ENCODE results near the gene DNAAF1.

Gene DNAAF1

GRCh38 chr16:84121007-84121406 lies 24.1 kb upstream of the DNAAF1 start:
- TF ChIP-seq CTCF (conservative IDR thresholded peaks at IDR 0.05; ENCODE audit: low read depth): no peak
- DNase-seq (ENCODE audit: low spot score): no peak
- ChIA-PET POLR2A (ENCODE audit: low non-redundant PET) (no interaction called here), CTCF (no interaction called here)
- H3K27ac ChIP-seq: no peak overlapping the region

- POLR2A ChIA-PET (ENCODE audit: low non-redundant PET): no interaction called here
- CTCF ChIA-PET: no interaction called here
- DNase-seq (ENCODE audit: low spot score): no peak
- TF ChIP-seq CTCF (conservative IDR thresholded peaks at IDR 0.05; ENCODE audit: low read depth): no peak
- no peak overlapping the region for H3K27ac ChIP-seq
Measured at GRCh38 chr16:84124257-84125073, 20.6 kb upstream of the DNAAF1 start.

- ChIA-PET POLR2A (ENCODE audit: low non-redundant PET) (no interaction called here), CTCF (interaction anchor here (0.9 kb wide), 1 partner anchor 56 kb away, joined by 4 read pairs; no protein-coding TSS in a partner anchor)
- no peak for DNase-seq (ENCODE audit: low spot score)
- H3K27ac ChIP-seq: no peak overlapping the region
- TF ChIP-seq CTCF (conservative IDR thresholded peaks at IDR 0.05; ENCODE audit: low read depth): no peak
Measured at GRCh38 chr16:84131117-84131516, 14.0 kb upstream of the DNAAF1 start.

- no peak overlapping the region for H3K27ac ChIP-seq
- ChIA-PET POLR2A (ENCODE audit: low non-redundant PET) (no interaction called here), CTCF (interaction anchor here (0.7 kb wide), 1 partner anchor 43 kb away, joined by 4 read pairs; no protein-coding TSS in a partner anchor)
- no peak for TF ChIP-seq CTCF (conservative IDR thresholded peaks at IDR 0.05; ENCODE audit: low read depth)
- DNase-seq (ENCODE audit: low spot score): no peak
Measured at GRCh38 chr16:84132527-84133285, 12.4 kb upstream of the DNAAF1 start.

GRCh38 chr16:84136331-84137125 lies 8.6 kb upstream of the DNAAF1 start:
- CTCF ChIA-PET: interaction anchor here (0.6 to 0.9 kb wide), 2 partner anchors 24 to 64 kb away, joined by 3 to 5 read pairs; no protein-coding TSS in a partner anchor
- POLR2A ChIA-PET (ENCODE audit: low non-redundant PET): interaction anchor here (1.1 kb wide), 1 partner anchor 87 kb away, joined by 4 read pairs; no protein-coding TSS in a partner anchor
- DNase-seq (ENCODE audit: low spot score): no peak
- H3K27ac ChIP-seq: no peak overlapping the region
- no peak for TF ChIP-seq CTCF (conservative IDR thresholded peaks at IDR 0.05; ENCODE audit: low read depth)

GRCh38 chr16:84137287-84137686 lies 7.8 kb upstream of the DNAAF1 start:
- DNase-seq (ENCODE audit: low spot score): no peak
- no peak for TF ChIP-seq CTCF (conservative IDR thresholded peaks at IDR 0.05; ENCODE audit: low read depth)
- H3K27ac ChIP-seq: no peak overlapping the region
- ChIA-PET POLR2A (ENCODE audit: low non-redundant PET) (interaction anchor here (1.1 kb wide), 1 partner anchor 86 kb away, joined by 4 read pairs; no protein-coding TSS in a partner anchor), CTCF (no interaction called here)
